AG04449 (cell line): ENCODE measurements around the gene ARRB2.
"Not testable (repeated sequence)": the region's sequence is repeated elsewhere in the genome, so short reads cannot be mapped to it uniquely, and the experiment has no call there.

ENCODE experiments used
- CTCF ChIA-PET: fragments of 350-600 bp; formaldehyde crosslinking; extraction: SDS; loops from one replicate; lab custom pipeline; 2021; ENCODE audit warnings: antibody characterized with exemption; lab: Yijun Ruan, JAX
- POLR2A ChIA-PET: fragments of 400-600, 350-600 bp; formaldehyde crosslinking; extraction: SDS; loops from one replicate; lab custom pipeline; 2020; ENCODE audit warnings: antibody characterized with exemption, inconsistent platforms; lab: Yijun Ruan, JAX
- DNase-seq: peaks from one replicate; pipeline ENCODE4 v3.0.0-alpha.2; 2010; ENCODE audit warnings: low read depth, low spot score
- H3K4me3 ChIP-seq: 2 replicates; pipeline ENCODE4 v1.5.1; 2011; ENCODE audit warnings: low read depth, mild to moderate bottlenecking, control low read depth, low read length
- TF ChIP-seq, protein P1 (sequence below): IDR thresholded peaks from one replicate; pipeline ENCODE4 v1.5.1; 2011; ENCODE audit warnings: mild to moderate bottlenecking, moderate library complexity, low read length, control low read depth, inconsistent platforms; ENCODE audit not compliant: insufficient read depth; ENCODE audit errors: missing control alignments

Gene ARRB2

DNA sequence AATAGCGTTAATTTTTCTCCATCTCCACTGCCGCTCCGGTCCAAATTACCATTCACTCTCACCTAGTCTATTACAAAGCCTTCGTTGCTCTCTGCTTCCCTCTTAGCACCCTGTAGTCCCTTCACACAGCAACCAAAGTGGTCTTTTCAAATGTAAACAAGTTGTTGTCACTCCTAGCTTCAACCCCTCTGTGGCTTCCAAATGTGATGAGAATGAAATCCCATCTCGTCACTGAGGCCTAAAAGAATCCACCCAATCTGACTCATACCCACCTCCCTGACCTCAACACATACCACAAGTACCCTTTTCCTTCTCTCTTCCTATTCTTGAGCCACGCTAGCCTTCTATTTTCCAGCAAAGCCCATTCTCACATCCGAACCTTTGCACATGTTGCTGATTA lies 4.3 kb upstream of the ARRB2 start:
- CTCF ChIA-PET: interaction anchor here (1.3 to 1.6 kb wide), 2 partner anchors 139 to 183 kb away, joined by 3 read pairs; no protein-coding TSS in a partner anchor
- TF ChIP-seq, protein P1, sequence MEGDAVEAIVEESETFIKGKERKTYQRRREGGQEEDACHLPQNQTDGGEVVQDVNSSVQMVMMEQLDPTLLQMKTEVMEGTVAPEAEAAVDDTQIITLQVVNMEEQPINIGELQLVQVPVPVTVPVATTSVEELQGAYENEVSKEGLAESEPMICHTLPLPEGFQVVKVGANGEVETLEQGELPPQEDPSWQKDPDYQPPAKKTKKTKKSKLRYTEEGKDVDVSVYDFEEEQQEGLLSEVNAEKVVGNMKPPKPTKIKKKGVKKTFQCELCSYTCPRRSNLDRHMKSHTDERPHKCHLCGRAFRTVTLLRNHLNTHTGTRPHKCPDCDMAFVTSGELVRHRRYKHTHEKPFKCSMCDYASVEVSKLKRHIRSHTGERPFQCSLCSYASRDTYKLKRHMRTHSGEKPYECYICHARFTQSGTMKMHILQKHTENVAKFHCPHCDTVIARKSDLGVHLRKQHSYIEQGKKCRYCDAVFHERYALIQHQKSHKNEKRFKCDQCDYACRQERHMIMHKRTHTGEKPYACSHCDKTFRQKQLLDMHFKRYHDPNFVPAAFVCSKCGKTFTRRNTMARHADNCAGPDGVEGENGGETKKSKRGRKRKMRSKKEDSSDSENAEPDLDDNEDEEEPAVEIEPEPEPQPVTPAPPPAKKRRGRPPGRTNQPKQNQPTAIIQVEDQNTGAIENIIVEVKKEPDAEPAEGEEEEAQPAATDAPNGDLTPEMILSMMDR: no peak
- POLR2A ChIA-PET: no interaction called here
- DNase-seq: no peak
- H3K4me3 ChIP-seq: no peak overlapping the region

GRCh38 chr17:4708436-4708835 lies 2.0 kb upstream of the ARRB2 start:
- ChIA-PET POLR2A (no interaction called here), CTCF (interaction anchor here (1.3 to 3.3 kb wide), 3 partner anchors 82 to 194 kb away, joined by 3 to 38 read pairs (median 5); partner anchors contain the start of gene CHRNE)
- no peak for DNase-seq
- H3K4me3 ChIP-seq: no peak overlapping the region
- TF ChIP-seq, protein P1: no peak

DNA sequence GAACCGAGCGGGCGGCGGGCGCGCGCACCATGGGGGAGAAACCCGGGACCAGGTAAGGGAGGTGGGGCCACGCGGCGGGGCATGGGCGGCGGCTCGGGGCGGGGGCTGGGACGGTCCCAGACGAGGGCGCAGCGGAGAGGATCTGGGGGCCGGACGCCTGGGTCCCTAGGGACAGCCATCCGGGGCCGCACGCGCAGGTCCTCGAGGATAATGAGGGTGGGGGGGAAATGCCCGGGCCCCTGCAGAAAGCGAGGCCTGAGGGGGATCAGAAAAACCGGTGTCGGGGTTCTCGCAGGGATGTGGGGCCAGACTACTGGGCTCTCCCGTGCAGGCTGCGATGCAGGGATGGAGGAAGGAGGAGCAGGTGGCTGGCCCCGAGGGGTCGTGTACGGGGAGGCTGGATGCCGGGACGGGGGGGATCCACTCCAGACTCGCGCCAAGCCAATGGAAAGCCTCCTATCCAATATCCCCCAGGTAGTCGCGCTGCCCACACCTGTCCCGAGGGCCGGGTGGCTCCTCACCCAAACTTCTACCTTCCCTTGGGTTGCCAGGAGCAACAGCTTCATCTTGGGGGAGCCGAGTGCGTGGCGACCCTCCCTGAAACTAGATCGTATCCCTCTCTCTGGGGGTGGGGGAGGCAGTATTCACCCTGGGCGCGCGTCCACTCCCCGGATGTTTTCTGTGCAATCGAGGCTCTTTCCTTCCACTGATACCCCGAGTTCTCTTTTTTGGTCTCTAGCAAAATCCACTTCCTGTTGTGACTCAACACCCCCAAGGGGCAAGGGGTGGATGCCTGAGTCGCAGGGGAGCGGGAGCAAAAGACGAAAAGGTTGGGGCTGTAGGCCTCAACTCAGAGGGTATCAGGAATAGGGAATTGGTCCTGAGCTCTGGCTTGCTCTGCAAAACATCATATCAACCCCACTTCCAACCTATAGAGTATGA lies 532 bp downstream of the ARRB2 start:
- peak overlapping the region; percentile 65 for H3K4me3 ChIP-seq
- ChIA-PET CTCF (interaction anchor here (0.8 to 3.3 kb wide), 9 partner anchors 20 to 357 kb away, joined by 3 to 38 read pairs (median 4); partner anchors contain the start of gene CHRNE), POLR2A (interaction anchor here (1.3 to 1.4 kb wide), 2 partner anchors 13 to 79 kb away, joined by 4 to 5 read pairs; no protein-coding TSS in a partner anchor)
- TF ChIP-seq, protein P1: no peak
- no peak for DNase-seq

GRCh38 chr17:4711661-4712181 lies 1.3 kb downstream of the ARRB2 start:
- ChIA-PET POLR2A (no interaction called here), CTCF (interaction anchor here (0.8 kb wide), 1 partner anchor 79 kb away, joined by 3 read pairs; no protein-coding TSS in a partner anchor)
- TF ChIP-seq, protein P1: no peak
- DNase-seq: no peak
- no peak overlapping the region; the same call in 1 of the 2 replicates for H3K4me3 ChIP-seq

DNA sequence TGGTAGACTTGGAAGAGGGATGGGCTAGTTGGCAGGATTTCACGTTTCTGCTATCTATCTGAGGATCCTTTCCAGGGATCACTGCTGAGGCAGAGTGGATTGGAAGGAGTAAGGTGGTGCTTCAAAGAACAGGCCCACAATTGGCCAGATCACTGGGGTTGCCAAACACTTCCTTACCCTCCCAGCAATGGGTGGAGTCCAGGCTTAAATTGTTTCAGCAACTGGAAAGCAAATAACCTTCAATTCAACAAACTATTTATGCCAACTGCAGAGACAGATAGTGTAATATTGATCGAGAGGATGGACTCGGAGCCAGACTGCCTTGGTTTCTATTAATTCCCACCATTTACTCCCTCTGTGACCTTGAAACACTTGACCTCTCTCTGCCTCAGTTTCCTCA lies 2.1 kb downstream of the ARRB2 start:
- CTCF ChIA-PET: no interaction called here
- TF ChIP-seq, protein P1: no peak
- H3K4me3 ChIP-seq: no peak overlapping the region
- DNase-seq: no peak
- POLR2A ChIA-PET: no interaction called here

- DNase-seq, H3K4me3 ChIP-seq, CTCF ChIA-PET, POLR2A ChIA-PET: not testable (repeated sequence)
These were observed 4.1 kb downstream of the ARRB2 start for GRCh38 chr17:4714340-4715062.
